ENCODE measurements around the gene NEIL1.
"Not testable (repeated sequence)": the region's sequence is repeated elsewhere in the genome, so short reads cannot be mapped to it uniquely, and the experiment has no call there.

The NEIL1 gene, protein sequence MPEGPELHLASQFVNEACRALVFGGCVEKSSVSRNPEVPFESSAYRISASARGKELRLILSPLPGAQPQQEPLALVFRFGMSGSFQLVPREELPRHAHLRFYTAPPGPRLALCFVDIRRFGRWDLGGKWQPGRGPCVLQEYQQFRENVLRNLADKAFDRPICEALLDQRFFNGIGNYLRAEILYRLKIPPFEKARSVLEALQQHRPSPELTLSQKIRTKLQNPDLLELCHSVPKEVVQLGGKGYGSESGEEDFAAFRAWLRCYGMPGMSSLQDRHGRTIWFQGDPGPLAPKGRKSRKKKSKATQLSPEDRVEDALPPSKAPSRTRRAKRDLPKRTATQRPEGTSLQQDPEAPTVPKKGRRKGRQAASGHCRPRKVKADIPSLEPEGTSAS

DNA sequence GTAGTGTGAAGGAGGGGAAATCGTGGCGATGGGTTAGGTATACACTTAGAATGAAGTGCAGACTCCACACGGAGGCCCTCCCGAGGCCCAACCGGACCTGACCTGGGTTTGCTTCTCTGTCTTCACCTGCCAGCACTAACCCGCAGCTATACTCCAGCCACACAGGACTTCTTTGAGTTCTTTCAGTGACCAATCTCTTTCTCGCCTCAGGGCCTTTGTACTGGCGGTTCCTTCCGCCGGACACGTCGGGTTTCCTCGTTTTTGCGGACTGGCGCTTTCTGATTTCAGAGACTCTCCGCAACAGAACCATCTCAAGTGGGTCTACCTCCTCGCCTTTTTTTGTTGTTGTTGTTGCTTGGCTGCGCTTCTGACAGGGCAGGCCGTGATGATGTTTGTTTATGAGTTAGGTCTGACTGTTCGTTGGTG lies at the start of gene NEIL1:
Gene NEIL1, plus strand, starts transcription at position 244 of the 426 bp plus-strand sequence. CDS start 1,867 bp downstream, outside the sequence.
- Mint-ChIP-seq H3K9me3 (no peaks in the 10 kb centered on the region), H3K36me3 (ENCODE audit: low read depth) (peaks cover 11% of the 10 kb centered on the region), H3K27me3 (peaks cover 8% of the 10 kb centered on the region), H3K4me1 (ENCODE audit: low read depth) (peaks cover 38% of the 10 kb centered on the region), H3K27ac (peak within 1 kb of the TSS; percentile 27), H3K4me3 (peak within 1 kb of the TSS; percentile 75)
- DNase-seq, result no peak

DNA sequence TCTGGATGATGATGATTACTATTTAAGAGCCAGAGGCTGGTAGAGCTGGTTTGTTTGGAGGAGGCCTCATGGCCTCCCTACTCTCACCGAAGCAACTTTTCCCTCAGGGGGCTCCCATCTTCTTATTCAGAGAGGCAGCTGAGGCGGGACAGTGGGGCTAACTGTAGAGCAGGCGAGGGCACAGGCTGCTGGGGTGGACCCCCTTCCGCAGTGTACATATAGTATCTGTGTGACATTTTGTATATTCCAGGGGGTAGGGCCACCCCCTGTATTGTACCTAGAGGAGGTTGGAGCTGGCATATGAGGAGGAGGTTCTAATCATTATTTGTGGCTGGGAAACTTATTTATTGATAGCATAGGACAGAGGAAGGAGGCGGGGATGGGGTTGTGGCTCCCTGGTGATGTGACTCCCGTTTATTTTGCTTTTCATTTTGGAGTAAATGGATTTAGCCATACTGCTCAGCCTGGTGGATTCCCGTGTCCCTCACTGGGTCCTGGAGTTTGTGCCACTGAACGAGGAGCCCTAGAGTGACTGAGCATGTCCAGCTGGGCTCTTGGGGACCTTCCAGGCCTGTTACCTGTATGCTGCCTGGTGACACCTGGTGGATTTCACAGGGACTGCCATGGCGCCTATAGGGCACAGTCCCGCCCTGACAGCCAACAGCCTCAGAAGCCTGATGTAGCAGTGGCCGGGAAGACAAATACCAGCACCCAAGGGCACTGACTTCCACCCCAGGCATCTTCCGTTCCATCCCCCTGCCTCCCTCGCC lies 48.1 kb upstream of the NEIL1 start:
- not testable (repeated sequence) for H3K27ac Mint-ChIP-seq; H3K4me1 Mint-ChIP-seq (ENCODE audit: low read depth); H3K27me3 Mint-ChIP-seq

DNA sequence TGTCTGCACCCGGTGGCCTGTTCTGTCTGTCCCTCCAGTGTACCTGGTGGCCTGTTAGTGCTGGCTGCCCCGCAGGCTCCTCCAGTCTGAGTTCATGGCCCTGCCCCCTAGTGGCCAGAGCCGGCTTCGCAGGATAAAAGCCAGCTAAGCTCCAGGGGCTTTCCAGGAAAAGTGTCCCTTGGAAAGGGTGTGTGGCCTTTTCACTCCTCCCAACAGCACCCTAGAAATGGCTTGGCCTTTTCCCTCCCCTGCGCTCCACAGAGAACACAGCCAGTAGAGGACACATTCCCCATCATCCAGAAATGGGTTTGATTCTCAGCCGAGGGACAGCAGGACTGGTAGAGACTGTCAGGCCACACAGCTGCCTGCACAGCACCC lies 47.5 kb upstream of the NEIL1 start:
- H3K36me3 Mint-ChIP-seq (ENCODE audit: low read depth); H3K27me3 Mint-ChIP-seq; H3K4me1 Mint-ChIP-seq (ENCODE audit: low read depth); H3K27ac Mint-ChIP-seq; H3K4me3 Mint-ChIP-seq; H3K9me3 Mint-ChIP-seq: not testable (repeated sequence)
- DNase-seq, result peak; percentile 79

More for the DNA sequence above, 48.1 kb upstream of the NEIL1 start:
- H3K4me3 Mint-ChIP-seq; DNase-seq; H3K36me3 Mint-ChIP-seq (ENCODE audit: low read depth); H3K9me3 Mint-ChIP-seq: not testable (repeated sequence)

DNA sequence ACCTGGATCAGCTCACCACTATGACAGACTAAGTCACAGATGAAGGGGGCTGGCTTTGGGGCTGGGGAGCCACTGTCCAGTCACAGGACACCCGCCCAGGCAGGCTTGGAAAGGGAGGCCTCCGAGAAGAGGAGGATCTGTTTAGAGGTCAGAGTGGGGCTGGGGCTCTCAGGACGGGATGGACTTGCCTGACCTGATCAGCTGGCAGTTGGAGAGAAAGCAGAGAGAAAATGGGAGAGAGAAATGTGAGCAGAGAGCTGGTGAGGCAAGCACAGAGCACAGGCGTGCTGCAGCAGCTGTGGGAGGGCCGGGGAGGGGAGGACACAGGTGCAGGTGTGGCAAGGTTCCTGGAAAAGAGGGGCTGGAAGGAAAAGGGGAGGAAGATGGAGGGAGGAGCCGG lies 46.8 kb upstream of the NEIL1 start:
- not testable (repeated sequence) for H3K27ac Mint-ChIP-seq; DNase-seq; H3K4me3 Mint-ChIP-seq; H3K9me3 Mint-ChIP-seq; H3K36me3 Mint-ChIP-seq (ENCODE audit: low read depth); H3K4me1 Mint-ChIP-seq (ENCODE audit: low read depth)
- H3K27me3 Mint-ChIP-seq, result peaks cover 12% of the 10 kb centered on the region

DNA sequence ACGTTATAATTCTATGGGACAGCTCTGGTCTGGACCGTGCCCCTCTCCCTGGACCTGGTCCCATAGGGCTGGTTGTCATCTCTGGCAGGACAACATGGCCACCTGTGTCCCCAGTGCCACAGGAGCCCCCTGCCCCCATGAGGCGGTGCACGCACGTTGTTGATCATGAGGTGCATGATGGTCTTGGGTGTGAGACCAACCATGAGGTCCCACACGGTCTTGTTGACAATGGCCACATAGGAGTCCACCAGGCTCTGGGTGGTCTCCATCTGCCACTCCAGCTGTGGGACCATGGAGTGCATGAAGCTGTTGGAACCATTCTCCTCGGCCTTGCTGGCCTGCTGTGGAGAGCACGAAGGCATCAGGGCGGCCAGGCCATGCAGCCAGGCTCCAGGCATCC lies 44.5 kb upstream of the NEIL1 start:
- Mint-ChIP-seq H3K27me3 (peaks cover 23% of the 10 kb centered on the region), H3K4me1 (ENCODE audit: low read depth) (no peaks in the 10 kb centered on the region), H3K27ac (no peak overlapping the region), H3K4me3 (no peak overlapping the region), H3K36me3 (ENCODE audit: low read depth) (no peaks in the 10 kb centered on the region), H3K9me3 (no peaks in the 10 kb centered on the region)
- DNase-seq, result no peak

DNA sequence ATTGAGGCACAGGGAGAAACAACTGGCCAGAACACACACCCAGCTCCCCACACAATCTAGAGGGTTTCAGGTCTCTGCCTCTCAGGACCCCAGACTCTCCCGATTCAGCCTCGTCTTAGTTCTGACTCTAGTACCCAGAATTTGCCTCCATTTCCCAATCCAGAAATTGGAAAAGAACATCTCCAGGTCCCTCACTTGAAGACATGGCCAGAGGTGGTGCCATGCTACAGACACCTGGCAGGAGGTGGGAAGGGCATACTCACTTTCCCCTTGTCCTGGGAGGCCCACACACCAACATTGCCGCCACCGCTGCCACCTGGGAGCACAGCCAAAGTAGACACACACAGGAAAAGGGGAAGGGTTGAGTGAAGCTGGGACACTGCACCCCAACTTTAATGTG lies 44.1 kb upstream of the NEIL1 start:
- H3K4me1 Mint-ChIP-seq (ENCODE audit: low read depth); H3K36me3 Mint-ChIP-seq (ENCODE audit: low read depth); DNase-seq; H3K4me3 Mint-ChIP-seq; H3K27ac Mint-ChIP-seq; H3K9me3 Mint-ChIP-seq: not testable (repeated sequence)
- peaks cover 26% of the 10 kb centered on the region for H3K27me3 Mint-ChIP-seq

DNA sequence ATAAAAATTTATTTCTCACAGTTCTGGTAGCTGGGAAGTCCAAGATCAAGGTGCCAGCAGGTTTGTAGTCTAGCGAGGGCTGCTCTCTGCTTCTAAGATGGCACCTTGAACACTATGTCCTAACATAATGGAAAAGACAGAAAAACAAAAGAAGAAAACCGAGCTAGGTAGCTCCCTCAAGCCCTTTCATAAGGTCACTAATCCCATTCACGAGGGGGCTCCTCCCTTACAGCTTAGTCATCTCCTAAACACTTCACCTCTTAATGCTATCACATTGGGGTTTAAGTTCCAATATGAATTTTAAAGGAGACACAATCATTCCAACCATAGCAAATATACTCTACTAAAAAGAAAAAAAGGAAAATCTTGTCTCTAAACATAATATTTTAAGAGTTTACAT lies 40.7 kb upstream of the NEIL1 start:
- DNase-seq, result no peak
- Mint-ChIP-seq H3K27me3 (peaks cover 38% of the 10 kb centered on the region), H3K9me3 (no peaks in the 10 kb centered on the region), H3K27ac (no peak overlapping the region), H3K4me3 (no peak overlapping the region), H3K4me1 (ENCODE audit: low read depth) (no peaks in the 10 kb centered on the region), H3K36me3 (ENCODE audit: low read depth) (no peaks in the 10 kb centered on the region)

DNA sequence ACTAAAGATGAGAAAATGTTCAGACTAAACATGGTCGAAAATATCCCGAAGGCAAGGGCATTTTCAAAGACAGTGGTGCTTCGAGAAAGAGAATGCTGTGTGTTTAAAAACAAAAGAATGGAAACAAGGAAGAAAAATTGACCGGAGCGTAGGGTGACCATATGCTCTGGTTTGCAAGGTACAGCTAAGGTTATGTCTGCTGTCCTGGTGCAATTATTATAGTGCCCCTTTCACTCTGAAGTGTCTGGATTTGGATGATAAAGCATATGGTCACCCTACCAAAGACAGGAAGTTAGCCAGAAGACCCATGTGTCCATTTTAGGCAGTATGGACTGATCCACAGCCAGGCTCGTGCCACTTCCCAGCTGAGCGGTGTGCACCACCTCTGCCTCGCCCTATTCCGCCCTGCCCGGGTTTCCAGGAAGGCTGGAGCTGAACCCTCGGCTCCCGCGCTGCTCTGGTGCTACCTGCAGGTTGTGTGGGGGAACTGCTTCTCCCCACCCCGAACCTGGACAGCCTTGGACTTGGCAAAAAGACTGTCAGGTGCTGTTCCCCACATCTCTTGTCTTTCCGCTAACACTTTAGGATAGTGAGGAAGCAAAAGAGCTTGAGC lies 39.0 kb upstream of the NEIL1 start:
- Mint-ChIP-seq H3K4me3 (no peak overlapping the region), H3K36me3 (ENCODE audit: low read depth) (no peaks in the 10 kb centered on the region), H3K27ac (no peak overlapping the region), H3K9me3 (no peaks in the 10 kb centered on the region), H3K4me1 (ENCODE audit: low read depth) (peaks cover 6% of the 10 kb centered on the region), H3K27me3 (peaks cover 38% of the 10 kb centered on the region)
- peak; percentile 36 for DNase-seq

DNA sequence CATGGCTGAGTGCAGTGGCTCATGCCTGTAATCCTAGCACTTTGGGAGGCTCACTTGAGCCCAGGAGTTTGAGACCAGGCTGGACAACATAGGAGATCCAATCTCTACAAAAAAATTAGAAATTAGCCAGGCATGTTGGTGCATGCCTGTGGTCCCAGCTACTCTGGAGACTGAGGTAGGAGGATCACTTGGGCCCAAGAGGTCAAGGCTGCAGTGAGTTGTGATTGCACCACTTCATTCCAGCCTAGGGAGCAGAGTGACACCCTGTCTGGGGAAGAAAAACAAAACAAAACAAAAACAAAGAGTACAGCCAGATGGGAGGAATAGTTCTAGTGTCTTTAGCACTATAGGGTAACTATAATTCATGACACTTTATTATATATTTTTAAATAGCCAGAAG lies 37.1 kb upstream of the NEIL1 start:
- no peak overlapping the region for H3K27ac Mint-ChIP-seq
- no peaks in the 10 kb centered on the region for H3K36me3 Mint-ChIP-seq (ENCODE audit: low read depth)
- H3K9me3 Mint-ChIP-seq, result no peaks in the 10 kb centered on the region
- H3K4me3 Mint-ChIP-seq, result no peak overlapping the region
- DNase-seq, result no peak
- H3K27me3 Mint-ChIP-seq, result peaks cover 29% of the 10 kb centered on the region
- peaks cover 6% of the 10 kb centered on the region for H3K4me1 Mint-ChIP-seq (ENCODE audit: low read depth)

DNA sequence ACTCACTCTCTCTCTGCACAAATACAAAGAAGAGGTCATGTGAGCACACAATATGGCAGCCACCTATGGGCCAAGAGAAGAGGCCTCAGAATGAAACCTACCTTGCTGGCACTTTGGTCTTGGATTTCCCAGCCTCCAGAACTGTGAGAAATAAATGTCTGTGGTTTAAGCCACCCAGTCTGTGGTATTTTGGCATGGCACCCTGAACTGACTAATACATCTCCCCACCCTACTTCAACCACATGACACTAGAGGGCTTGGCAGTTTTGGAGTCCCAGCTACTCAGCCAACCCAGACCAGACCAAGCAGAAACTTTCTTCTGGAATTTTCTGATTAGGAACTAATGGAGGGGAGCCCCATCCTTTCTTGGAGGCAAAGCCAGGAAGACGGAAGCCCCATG lies 34.3 kb upstream of the NEIL1 start:
- peaks cover 14% of the 10 kb centered on the region for H3K27me3 Mint-ChIP-seq
- H3K9me3 Mint-ChIP-seq, DNase-seq: not testable (repeated sequence)

DNA sequence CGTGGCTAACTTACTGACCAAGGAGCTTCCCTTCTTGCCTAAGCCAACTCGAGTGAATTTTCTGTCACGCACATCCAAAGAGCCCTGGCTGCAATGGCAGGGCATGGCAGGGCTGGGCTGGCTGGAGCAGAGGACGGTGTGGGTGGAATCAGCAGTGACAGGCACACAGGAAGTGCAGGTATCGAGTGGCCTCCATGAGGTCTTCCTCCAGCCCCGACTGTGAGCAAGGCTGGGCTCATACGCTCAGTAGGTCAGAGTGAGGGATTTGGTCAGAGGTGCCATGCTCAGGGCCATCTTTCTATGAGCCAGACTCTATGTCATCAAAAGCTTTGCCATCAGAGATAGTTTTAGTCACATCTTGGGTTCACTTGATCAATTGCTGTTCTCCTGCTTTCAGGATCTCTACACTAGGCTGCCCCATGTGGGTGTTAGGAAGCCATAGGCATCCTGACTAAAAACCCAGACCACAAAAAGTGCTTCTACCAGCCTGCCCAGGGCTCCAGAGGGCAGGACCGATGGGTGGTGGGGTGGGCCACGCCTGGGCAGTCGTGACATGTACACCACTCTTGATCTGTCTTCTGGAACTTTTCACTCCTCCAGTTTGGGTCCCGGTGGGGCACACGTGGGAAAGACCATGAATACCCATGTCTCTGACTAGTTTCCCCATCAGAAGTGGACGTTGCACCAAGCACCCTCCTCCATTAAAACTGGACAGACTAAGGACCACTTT lies 33.6 kb upstream of the NEIL1 start:
- DNase-seq, result no peak
- Mint-ChIP-seq H3K36me3 (ENCODE audit: low read depth) (no peaks in the 10 kb centered on the region), H3K4me1 (ENCODE audit: low read depth) (peaks cover 6% of the 10 kb centered on the region), H3K27ac (no peak overlapping the region), H3K4me3 (no peak overlapping the region), H3K9me3 (no peaks in the 10 kb centered on the region), H3K27me3 (peaks cover 6% of the 10 kb centered on the region)

More for the DNA sequence above, 34.3 kb upstream of the NEIL1 start:
- H3K36me3 Mint-ChIP-seq (ENCODE audit: low read depth); H3K4me1 Mint-ChIP-seq (ENCODE audit: low read depth); H3K4me3 Mint-ChIP-seq; H3K27ac Mint-ChIP-seq: not testable (repeated sequence)

DNA sequence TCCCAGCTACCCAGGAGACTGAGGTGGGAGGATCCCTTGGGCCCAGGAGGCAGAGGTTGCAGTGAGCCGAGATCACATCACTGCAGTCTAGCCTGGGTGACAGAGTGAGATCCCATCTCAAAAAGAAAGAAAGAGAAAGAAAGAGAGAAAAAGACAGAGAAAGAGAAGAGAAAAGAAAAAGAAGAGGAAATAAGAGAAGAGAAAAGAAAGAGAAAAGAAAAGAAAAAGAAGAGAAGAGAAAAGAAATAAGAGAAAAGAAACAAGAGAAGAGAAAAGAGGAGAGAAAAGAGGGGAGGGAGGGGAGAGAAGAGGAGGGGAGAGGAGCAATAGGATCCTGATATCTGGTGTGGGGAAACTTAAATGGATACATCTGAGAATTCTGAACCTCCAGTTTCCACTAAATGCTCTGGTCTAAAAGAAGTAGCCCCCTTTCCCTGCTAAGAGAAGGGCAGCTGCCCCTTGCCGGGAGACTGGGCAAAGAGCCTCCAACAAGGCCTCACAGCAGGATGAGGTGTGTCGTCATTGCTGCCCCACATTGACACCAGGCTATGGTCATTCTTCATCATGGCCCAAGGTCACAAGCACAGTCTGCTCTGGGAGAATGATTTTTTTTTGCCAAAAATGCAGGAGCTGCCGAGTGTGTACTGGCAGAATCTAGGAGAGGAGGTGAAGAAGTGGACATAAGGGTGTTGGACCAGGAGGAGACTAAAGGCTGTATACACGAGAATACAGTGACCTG lies 32.1 kb upstream of the NEIL1 start:
- DNase-seq, result no peak
- H3K27me3 Mint-ChIP-seq, result no peaks in the 10 kb centered on the region
- H3K4me1 Mint-ChIP-seq (ENCODE audit: low read depth), result peaks cover 6% of the 10 kb centered on the region
- no peaks in the 10 kb centered on the region for H3K36me3 Mint-ChIP-seq (ENCODE audit: low read depth)
- H3K9me3 Mint-ChIP-seq, result no peaks in the 10 kb centered on the region
- H3K27ac Mint-ChIP-seq, result no peak overlapping the region
- no peak overlapping the region for H3K4me3 Mint-ChIP-seq

DNA sequence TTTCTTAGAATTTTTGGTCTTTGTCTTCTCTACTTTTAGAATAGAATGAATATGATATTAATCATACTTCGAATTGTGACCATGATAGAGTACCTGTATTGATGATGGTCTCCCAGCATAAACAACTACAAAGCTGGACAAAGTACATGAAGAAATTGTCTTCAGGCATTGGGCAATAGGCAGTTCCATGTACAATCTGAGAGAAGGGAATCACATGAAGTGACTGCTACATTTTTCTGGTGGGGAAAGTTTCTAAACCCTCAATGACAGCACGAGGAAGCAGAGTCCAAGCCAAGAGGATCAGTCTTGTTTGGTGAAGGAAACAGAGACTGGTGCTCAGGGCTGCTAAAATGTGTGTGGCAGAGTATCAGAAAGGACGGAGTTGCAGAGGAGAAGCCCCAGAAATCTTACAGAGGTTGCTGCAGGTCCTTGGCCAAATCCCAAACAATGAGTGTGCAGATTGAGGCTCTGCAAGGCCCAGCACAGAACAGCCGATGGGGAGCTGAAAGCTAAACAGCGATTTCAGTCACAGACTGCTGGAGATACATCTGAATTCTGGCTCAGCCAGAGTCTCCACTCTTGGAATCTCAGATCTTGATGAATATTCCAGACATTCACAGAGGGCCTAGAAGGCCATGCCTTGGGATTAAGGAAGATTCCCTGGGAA lies 27.5 kb upstream of the NEIL1 start:
- H3K27me3 Mint-ChIP-seq; H3K4me3 Mint-ChIP-seq; H3K4me1 Mint-ChIP-seq (ENCODE audit: low read depth); H3K27ac Mint-ChIP-seq; H3K9me3 Mint-ChIP-seq; H3K36me3 Mint-ChIP-seq (ENCODE audit: low read depth); DNase-seq: not testable (repeated sequence)
